SK-N-SH (cell line): Measurements from ENCODE around the gene CRHBP.
"Not testable (repeated sequence)": the region's sequence is repeated elsewhere in the genome, so short reads cannot be mapped to it uniquely, and the experiment has no call there.

Source experiments
- CTCF ChIP-seq: fragments of 200-600 bp; sonication (generic); IDR thresholded peaks from 2 replicates; pipeline ENCODE4 v1.6.1; 2017; ENCODE audit warnings: antibody characterized with exemption, mild to moderate bottlenecking, moderate library complexity
- EZH2phosphoT487 ChIP-seq: fragments of 200-600 bp; sonication (generic); IDR thresholded peaks from 2 replicates; pipeline ENCODE4 v1.6.1; 2017; ENCODE audit warnings: low read depth, mixed run types, mild to moderate bottlenecking, antibody characterized with exemption, moderate library complexity, borderline replicate concordance
- REST ChIP-seq: IDR thresholded peaks from 2 replicates; pipeline ENCODE4 v1.6.1; 2012; ENCODE audit warnings: mild to moderate bottlenecking, low read depth, low read length, moderate library complexity
- SMC3 ChIP-seq: IDR thresholded peaks from 2 replicates; pipeline ENCODE4 v1.6.1; 2012; ENCODE audit warnings: low read depth, low read length, improper control_type of control experiment
- TEAD4 ChIP-seq: IDR thresholded peaks from 2 replicates; pipeline ENCODE4 v1.4.0; 2012; ENCODE audit warnings: mild to moderate bottlenecking, borderline replicate concordance; ENCODE audit not compliant: insufficient read depth

GRCh38 chr5:76914671-76915070, 38.2 kb upstream of the CRHBP start:
- not testable (repeated sequence) for TF ChIP-seq CTCF, TEAD4, SMC3, REST, EZH2phosphoT487
